Measurements from ENCODE around the gene LRRN2. TPM values are rescaled to one million over a fixed set of nuclear protein-coding genes. Genes with fewer than 3 reads are reported as not detected.

Gene LRRN2
- total RNA-seq, 1 experiment from 2014 or later = 5.8 TPM

DNA sequence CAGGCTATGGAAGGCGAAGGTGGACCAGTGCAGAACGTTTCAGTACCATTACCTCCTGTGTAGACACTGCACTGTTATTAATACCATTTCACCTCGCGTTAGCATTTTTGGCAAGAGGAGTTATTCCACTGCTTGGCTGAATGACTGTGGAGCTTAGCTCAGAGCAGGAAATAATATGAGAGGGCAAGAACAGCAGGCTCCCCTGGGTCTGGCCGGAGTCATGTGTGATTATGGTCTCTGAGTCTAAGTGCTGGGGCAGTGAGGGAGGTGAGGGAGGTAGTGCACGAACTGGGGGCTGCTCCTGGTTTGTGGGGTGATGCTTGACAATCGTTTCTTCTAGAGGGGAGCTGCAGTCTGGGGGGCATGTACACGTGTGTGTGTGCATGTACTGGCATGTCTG is 86.4 kb downstream of the LRRN2 start:
- Histone ChIP-seq H3K14ac (ENCODE audit: insufficient read depth, low read length) (no peak overlapping the region), H4K20me1 (ENCODE audit: control insufficient read depth, insufficient read depth, insufficient read length) (no peaks in the 10 kb centered on the region), H2AFZ (ENCODE audit: low read length) (no peak overlapping the region), H3K4ac (ENCODE audit: low read depth, low read length) (no peak overlapping the region), H3K23ac (ENCODE audit: insufficient read length, low read depth, low read length) (no peak overlapping the region), H3K27me3 (ENCODE audit: insufficient read depth, low read length) (no peaks in the 10 kb centered on the region), H4K91ac (ENCODE audit: insufficient read length, low read depth, low read length) (no peak overlapping the region), H4K8ac (replicated peaks; ENCODE audit: insufficient read length, low read depth, low read length) (no peak overlapping the region), H3K18ac (ENCODE audit: insufficient read length, low read depth, low read length) (no peak overlapping the region), H2BK12ac (ENCODE audit: insufficient read length, low read depth, low read length) (no peak overlapping the region), H3K56ac (ENCODE audit: insufficient read length, low read depth, low read length) (no peak overlapping the region), H3K27ac (ENCODE audit: insufficient read length, low read depth, low read length) (no peak overlapping the region), H3K4me1 (ENCODE audit: insufficient read depth, low read length) (peaks cover 12% of the 10 kb centered on the region; the same call in 1 of the 2 replicates), H3T11ph (ENCODE audit: low read length) (no peak overlapping the region), H3K9me3 (ENCODE audit: control insufficient read depth, low read depth, low read length) (no peaks in the 10 kb centered on the region), H3K4me2 (ENCODE audit: insufficient read depth, insufficient read length, low read length) (no peak overlapping the region), H3K79me2 (ENCODE audit: insufficient read depth, low read length) (no peaks in the 10 kb centered on the region), H3K23me2 (ENCODE audit: insufficient read length, low read depth, low read length, poor library complexity, severe bottlenecking) (no peaks in the 10 kb centered on the region), H2AK5ac (ENCODE audit: insufficient read length, low read length) (no peak overlapping the region), H3K9ac (ENCODE audit: extremely low read depth, insufficient read length, low read length) (no peak overlapping the region), H2BK20ac (ENCODE audit: low read depth, low read length, poor library complexity, severe bottlenecking) (no peak overlapping the region), H2BK120ac (ENCODE audit: low read depth, low read length, poor library complexity, severe bottlenecking) (no peak overlapping the region), H4K5ac (ENCODE audit: insufficient read length, low read depth, low read length) (no peak overlapping the region), H2BK5ac (ENCODE audit: insufficient read length, low read length) (no peak overlapping the region), H2BK15ac (ENCODE audit: low read depth, low read length) (no peak overlapping the region), H3K79me1 (ENCODE audit: insufficient read depth, low read depth, low read length, poor library complexity, severe bottlenecking) (no peaks in the 10 kb centered on the region)
- no peak overlapping the region for H3K4me3 Mint-ChIP-seq
- peaks cover 6% of the 10 kb centered on the region; the same call in 1 of the 2 replicates for H3K27me3 Mint-ChIP-seq (ENCODE audit: low read depth)
- H3K4me1 Mint-ChIP-seq = peaks cover 37 to 42% of the 10 kb centered on the region in 2 experiments
- H3K27ac Mint-ChIP-seq = peak overlapping the region in 1 of 3 experiments; percentile 11; a peak in 1 of 7 replicates
- WGBS (ENCODE audit: extremely low coverage, insufficient read length, low lambda C conversion rate) = no CpG with 5 or more reads among the region's 8 CpGs
- DNase-seq = no peak
- peaks cover 0 to 3% (median 0%) of the 10 kb centered on the region in 3 experiments; a peak in 1 of 7 replicates for H3K36me3 Mint-ChIP-seq (ENCODE audit: insufficient read depth in 1 of 3, low read depth in 3 of 3)
- TF ChIP-seq, protein P1, sequence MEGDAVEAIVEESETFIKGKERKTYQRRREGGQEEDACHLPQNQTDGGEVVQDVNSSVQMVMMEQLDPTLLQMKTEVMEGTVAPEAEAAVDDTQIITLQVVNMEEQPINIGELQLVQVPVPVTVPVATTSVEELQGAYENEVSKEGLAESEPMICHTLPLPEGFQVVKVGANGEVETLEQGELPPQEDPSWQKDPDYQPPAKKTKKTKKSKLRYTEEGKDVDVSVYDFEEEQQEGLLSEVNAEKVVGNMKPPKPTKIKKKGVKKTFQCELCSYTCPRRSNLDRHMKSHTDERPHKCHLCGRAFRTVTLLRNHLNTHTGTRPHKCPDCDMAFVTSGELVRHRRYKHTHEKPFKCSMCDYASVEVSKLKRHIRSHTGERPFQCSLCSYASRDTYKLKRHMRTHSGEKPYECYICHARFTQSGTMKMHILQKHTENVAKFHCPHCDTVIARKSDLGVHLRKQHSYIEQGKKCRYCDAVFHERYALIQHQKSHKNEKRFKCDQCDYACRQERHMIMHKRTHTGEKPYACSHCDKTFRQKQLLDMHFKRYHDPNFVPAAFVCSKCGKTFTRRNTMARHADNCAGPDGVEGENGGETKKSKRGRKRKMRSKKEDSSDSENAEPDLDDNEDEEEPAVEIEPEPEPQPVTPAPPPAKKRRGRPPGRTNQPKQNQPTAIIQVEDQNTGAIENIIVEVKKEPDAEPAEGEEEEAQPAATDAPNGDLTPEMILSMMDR (conservative IDR thresholded peaks at IDR 0.05) = no peak
- H3K9me3 Mint-ChIP-seq = no peaks in the 10 kb centered on the region; a peak in 1 of 5 replicates
